Measurements from ENCODE around the gene NR5A2.

Gene NR5A2

GRCh38 chr1:200131551-200132125 is 104.1 kb downstream of the NR5A2 start:
- no peaks in the 10 kb centered on the region for H3K9me3 ChIP-seq
- no peaks in the 10 kb centered on the region for H3K36me3 ChIP-seq
- H3K9ac ChIP-seq = no peak overlapping the region
- no peaks in the 10 kb centered on the region for H4K20me1 ChIP-seq
- no peak overlapping the region for H3K4me3 ChIP-seq
- no peaks in the 10 kb centered on the region for H3K27me3 ChIP-seq
- no peak for TF ChIP-seq Cebpa-rat (IDR thresholded peaks at IDR 0.05)
- no peak overlapping the region for H3K27ac ChIP-seq
- no peak overlapping the region for H3K4me2 ChIP-seq
- H3K4me1 ChIP-seq = peaks cover 15% of the 10 kb centered on the region

GRCh38 chr1:200133123-200133522 is 105.6 kb downstream of the NR5A2 start:
- no peak for TF ChIP-seq Cebpa-rat (IDR thresholded peaks at IDR 0.05)
- no peak overlapping the region for H3K27ac ChIP-seq
- no peaks in the 10 kb centered on the region for H3K36me3 ChIP-seq
- H3K4me3 ChIP-seq = no peak overlapping the region
- no peak overlapping the region for H3K9ac ChIP-seq
- no peaks in the 10 kb centered on the region for H3K9me3 ChIP-seq
- no peak overlapping the region for H3K4me2 ChIP-seq
- H3K4me1 ChIP-seq = peaks cover 15% of the 10 kb centered on the region
- H3K27me3 ChIP-seq = no peaks in the 10 kb centered on the region
- no peaks in the 10 kb centered on the region for H4K20me1 ChIP-seq

GRCh38 chr1:200134116-200134515 is 106.6 kb downstream of the NR5A2 start:
- no peak overlapping the region for H3K4me2 ChIP-seq
- peaks cover 14% of the 10 kb centered on the region for H3K4me1 ChIP-seq
- no peak overlapping the region for H3K4me3 ChIP-seq
- H3K36me3 ChIP-seq = no peaks in the 10 kb centered on the region
- H3K9me3 ChIP-seq = no peaks in the 10 kb centered on the region
- H3K9ac ChIP-seq = no peak overlapping the region
- no peaks in the 10 kb centered on the region for H4K20me1 ChIP-seq
- no peak overlapping the region for H3K27ac ChIP-seq
- no peaks in the 10 kb centered on the region for H3K27me3 ChIP-seq
- TF ChIP-seq Cebpa-rat (IDR thresholded peaks at IDR 0.05) = no peak

- no peak overlapping the region for H3K4me3 ChIP-seq
- H3K27me3 ChIP-seq = no peaks in the 10 kb centered on the region
- no peak overlapping the region for H3K27ac ChIP-seq
- no peaks in the 10 kb centered on the region for H4K20me1 ChIP-seq
- TF ChIP-seq Cebpa-rat (IDR thresholded peaks at IDR 0.05) = no peak
- no peak overlapping the region for H3K9ac ChIP-seq
- H3K36me3 ChIP-seq = no peaks in the 10 kb centered on the region
- no peak overlapping the region for H3K4me2 ChIP-seq
- no peaks in the 10 kb centered on the region for H3K9me3 ChIP-seq
- no peaks in the 10 kb centered on the region for H3K4me1 ChIP-seq
Observed at GRCh38 chr1:200136384-200136783, 108.9 kb downstream of the NR5A2 start.

- Histone ChIP-seq H3K9ac (no peak overlapping the region), H3K27me3 (no peaks in the 10 kb centered on the region), H4K20me1 (no peaks in the 10 kb centered on the region), H3K36me3 (no peaks in the 10 kb centered on the region), H3K27ac (no peak overlapping the region), H3K9me3 (no peaks in the 10 kb centered on the region), H3K4me1 (no peaks in the 10 kb centered on the region), H3K4me3 (no peak overlapping the region), H3K4me2 (no peak overlapping the region)
- TF ChIP-seq Cebpa-rat (IDR thresholded peaks at IDR 0.05) = no peak
Observed at GRCh38 chr1:200139661-200140250, 112.2 kb downstream of the NR5A2 start.

GRCh38 chr1:200143347-200143746 is 115.8 kb downstream of the NR5A2 start:
- Histone ChIP-seq H4K20me1 (no peaks in the 10 kb centered on the region), H3K9me3 (peaks cover 10% of the 10 kb centered on the region), H3K4me2 (no peak overlapping the region), H3K27ac (no peak overlapping the region), H3K27me3 (no peaks in the 10 kb centered on the region), H3K36me3 (no peaks in the 10 kb centered on the region), H3K4me3 (no peak overlapping the region), H3K9ac (no peak overlapping the region), H3K4me1 (no peaks in the 10 kb centered on the region)
- TF ChIP-seq Cebpa-rat (IDR thresholded peaks at IDR 0.05) = no peak

GRCh38 chr1:200146100-200146499 is 118.6 kb downstream of the NR5A2 start:
- H3K4me1 ChIP-seq = peaks cover 6% of the 10 kb centered on the region; the same call in 1 of the 2 replicates
- H3K4me3 ChIP-seq = no peak overlapping the region
- no peaks in the 10 kb centered on the region for H3K27me3 ChIP-seq
- no peak for TF ChIP-seq Cebpa-rat (IDR thresholded peaks at IDR 0.05)
- no peak overlapping the region for H3K27ac ChIP-seq
- H3K4me2 ChIP-seq = no peak overlapping the region
- no peak overlapping the region for H3K9ac ChIP-seq
- peaks cover 10% of the 10 kb centered on the region for H3K9me3 ChIP-seq
- H4K20me1 ChIP-seq = no peaks in the 10 kb centered on the region
- no peaks in the 10 kb centered on the region for H3K36me3 ChIP-seq

- no peak overlapping the region for H3K4me2 ChIP-seq
Observed at GRCh38 chr1:200147094-200147493, 119.6 kb downstream of the NR5A2 start.

GRCh38 chr1:200147742-200148141 is 120.2 kb downstream of the NR5A2 start:
- TF ChIP-seq Cebpa-rat (IDR thresholded peaks at IDR 0.05) = no peak
- H3K4me2 ChIP-seq = no peak overlapping the region
- H3K36me3 ChIP-seq = no peaks in the 10 kb centered on the region
- peaks cover 8% of the 10 kb centered on the region; the same call in 1 of the 2 replicates for H3K4me1 ChIP-seq
- H3K9me3 ChIP-seq = peaks cover 10% of the 10 kb centered on the region
- no peaks in the 10 kb centered on the region for H4K20me1 ChIP-seq
- H3K27me3 ChIP-seq = no peaks in the 10 kb centered on the region
- no peak overlapping the region for H3K9ac ChIP-seq
- no peak overlapping the region for H3K4me3 ChIP-seq
- H3K27ac ChIP-seq = no peak overlapping the region

More at GRCh38 chr1:200147094-200147493, 119.6 kb downstream of the NR5A2 start:
- Histone ChIP-seq H3K27ac (no peak overlapping the region), H3K36me3 (no peaks in the 10 kb centered on the region), H3K9me3 (peaks cover 10% of the 10 kb centered on the region), H4K20me1 (no peaks in the 10 kb centered on the region), H3K4me3 (no peak overlapping the region), H3K4me1 (peaks cover 6% of the 10 kb centered on the region; the same call in 1 of the 2 replicates), H3K9ac (no peak overlapping the region), H3K27me3 (no peaks in the 10 kb centered on the region)
- no peak for TF ChIP-seq Cebpa-rat (IDR thresholded peaks at IDR 0.05)

GRCh38 chr1:200150006-200150405 is 122.5 kb downstream of the NR5A2 start:
- no peaks in the 10 kb centered on the region for H4K20me1 ChIP-seq
- H3K27me3 ChIP-seq = no peaks in the 10 kb centered on the region
- no peaks in the 10 kb centered on the region for H3K36me3 ChIP-seq
- H3K9me3 ChIP-seq = peaks cover 10% of the 10 kb centered on the region
- no peak overlapping the region for H3K9ac ChIP-seq
- H3K4me3 ChIP-seq = no peak overlapping the region
- no peak overlapping the region for H3K4me2 ChIP-seq
- TF ChIP-seq Cebpa-rat (IDR thresholded peaks at IDR 0.05) = no peak
- peaks cover 31% of the 10 kb centered on the region for H3K4me1 ChIP-seq
- no peak overlapping the region for H3K27ac ChIP-seq

Data from BLaER1 (cell line).